ENCODE data around the gene ABCC1. TPM values are rescaled to one million over a fixed set of nuclear protein-coding genes. Genes with fewer than 3 reads are reported as not detected.

The ABCC1 gene
- total RNA-seq, 1 experiment from 2014 or later = 56.4 TPM

DNA sequence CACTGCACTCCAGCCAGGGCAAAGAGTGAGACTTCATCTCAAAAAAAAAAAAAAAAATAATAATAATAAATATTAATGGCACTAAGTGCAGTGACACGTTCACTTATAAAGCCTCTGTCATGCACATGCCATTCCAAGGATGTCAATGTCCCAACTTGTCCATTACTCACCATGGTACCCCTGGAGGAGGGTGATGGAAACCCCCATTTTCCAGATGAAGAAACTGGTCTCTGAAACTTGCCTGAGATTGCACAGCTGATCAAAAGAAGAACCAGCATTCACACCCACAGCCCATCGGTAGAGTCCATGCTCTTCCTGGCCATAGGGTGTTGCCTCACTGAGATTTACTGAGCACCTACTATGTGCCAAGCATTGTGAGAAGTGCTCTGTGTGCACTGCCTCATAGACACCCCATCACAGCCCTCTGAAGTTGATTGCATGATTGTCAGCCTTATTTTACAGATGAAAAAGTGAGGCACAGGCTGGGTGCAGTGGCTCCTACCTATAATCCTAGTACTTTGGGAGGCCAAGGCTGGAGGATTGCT is 123.7 kb downstream of the ABCC1 start:
- Histone ChIP-seq H3K23ac (ENCODE audit: insufficient read length, low read depth, low read length) (no peak overlapping the region), H3K56ac (ENCODE audit: insufficient read length, low read depth, low read length) (no peak overlapping the region), H3K9me3 (ENCODE audit: control insufficient read depth, low read depth, low read length) (no peaks in the 10 kb centered on the region), H2BK5ac (ENCODE audit: insufficient read length, low read length) (no peak overlapping the region), H3K27me3 (ENCODE audit: insufficient read depth, low read length) (no peaks in the 10 kb centered on the region), H2BK15ac (ENCODE audit: low read depth, low read length) (no peak overlapping the region), H3K4me1 (ENCODE audit: insufficient read depth, low read length) (peaks cover 4% of the 10 kb centered on the region; the same call in 1 of the 2 replicates), H3K14ac (ENCODE audit: insufficient read depth, low read length) (no peak overlapping the region), H3K4ac (ENCODE audit: low read depth, low read length) (no peak overlapping the region), H3K4me2 (ENCODE audit: insufficient read depth, insufficient read length, low read length) (no peak overlapping the region), H4K8ac (replicated peaks; ENCODE audit: insufficient read length, low read depth, low read length) (no peak overlapping the region), H4K91ac (ENCODE audit: insufficient read length, low read depth, low read length) (no peak overlapping the region), H4K5ac (ENCODE audit: insufficient read length, low read depth, low read length) (no peak overlapping the region), H4K20me1 (ENCODE audit: control insufficient read depth, insufficient read depth, insufficient read length) (no peaks in the 10 kb centered on the region), H3K27ac (ENCODE audit: insufficient read length, low read depth, low read length) (no peak overlapping the region), H2BK12ac (ENCODE audit: insufficient read length, low read depth, low read length) (no peak overlapping the region), H2AFZ (ENCODE audit: low read length) (no peak overlapping the region), H3K18ac (ENCODE audit: insufficient read length, low read depth, low read length) (no peak overlapping the region), H3T11ph (ENCODE audit: low read length) (no peak overlapping the region), H2BK120ac (ENCODE audit: low read depth, low read length, poor library complexity, severe bottlenecking) (no peak overlapping the region), H3K79me2 (ENCODE audit: insufficient read depth, low read length) (no peaks in the 10 kb centered on the region), H2AK5ac (ENCODE audit: insufficient read length, low read length) (no peak overlapping the region), H3K9ac (ENCODE audit: extremely low read depth, insufficient read length, low read length) (no peak overlapping the region), H3K79me1 (ENCODE audit: insufficient read depth, low read depth, low read length, poor library complexity, severe bottlenecking) (no peaks in the 10 kb centered on the region), H3K23me2 (ENCODE audit: insufficient read length, low read depth, low read length, poor library complexity, severe bottlenecking) (no peaks in the 10 kb centered on the region), H2BK20ac (ENCODE audit: low read depth, low read length, poor library complexity, severe bottlenecking) (no peak overlapping the region)
- no peak for DNase-seq
- Mint-ChIP-seq H3K27ac (no peak overlapping the region), H3K36me3 (ENCODE audit: insufficient read depth in 1 of 3, low read depth in 3 of 3) (peaks cover 22 to 77% (median 46%) of the 10 kb centered on the region in 3 experiments), H3K4me3 (no peak overlapping the region), H3K4me1 (peaks cover 19% of the 10 kb centered on the region in 2 experiments), H3K27me3 (ENCODE audit: low read depth) (no peaks in the 10 kb centered on the region; the same call in 1 of the 2 replicates), H3K9me3 (no peaks in the 10 kb centered on the region)
- WGBS (ENCODE audit: extremely low coverage, insufficient read length, low lambda C conversion rate) = no CpG with 5 or more reads among the region's 2 CpGs
- TF ChIP-seq, protein P1, sequence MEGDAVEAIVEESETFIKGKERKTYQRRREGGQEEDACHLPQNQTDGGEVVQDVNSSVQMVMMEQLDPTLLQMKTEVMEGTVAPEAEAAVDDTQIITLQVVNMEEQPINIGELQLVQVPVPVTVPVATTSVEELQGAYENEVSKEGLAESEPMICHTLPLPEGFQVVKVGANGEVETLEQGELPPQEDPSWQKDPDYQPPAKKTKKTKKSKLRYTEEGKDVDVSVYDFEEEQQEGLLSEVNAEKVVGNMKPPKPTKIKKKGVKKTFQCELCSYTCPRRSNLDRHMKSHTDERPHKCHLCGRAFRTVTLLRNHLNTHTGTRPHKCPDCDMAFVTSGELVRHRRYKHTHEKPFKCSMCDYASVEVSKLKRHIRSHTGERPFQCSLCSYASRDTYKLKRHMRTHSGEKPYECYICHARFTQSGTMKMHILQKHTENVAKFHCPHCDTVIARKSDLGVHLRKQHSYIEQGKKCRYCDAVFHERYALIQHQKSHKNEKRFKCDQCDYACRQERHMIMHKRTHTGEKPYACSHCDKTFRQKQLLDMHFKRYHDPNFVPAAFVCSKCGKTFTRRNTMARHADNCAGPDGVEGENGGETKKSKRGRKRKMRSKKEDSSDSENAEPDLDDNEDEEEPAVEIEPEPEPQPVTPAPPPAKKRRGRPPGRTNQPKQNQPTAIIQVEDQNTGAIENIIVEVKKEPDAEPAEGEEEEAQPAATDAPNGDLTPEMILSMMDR (conservative IDR thresholded peaks at IDR 0.05) = no peak
